HL-60 (cell line): ENCODE data around the gene MSH3.

Source experiments
- DNase-seq, 2 experiments: peaks; one replicate each; pipeline ENCODE4 v3.0.0-alpha.2; 2010 to 2020; ENCODE audit warnings: low read depth in 1 of 2, low spot score in 1 of 2
- H3K27ac ChIP-seq: fragments of 250-450 bp; sonication (Bioruptor Pico); replicated peaks from 2 replicates; pipeline ENCODE4 v1.5.1; 2020; ENCODE audit warnings: mild to moderate bottlenecking, moderate library complexity
- H3K27me3 ChIP-seq: fragments of 250-450 bp; sonication (Bioruptor Pico); 2 replicates; pipeline ENCODE4 v1.5.1; 2021; ENCODE audit warnings: mild to moderate bottlenecking, moderate library complexity; ENCODE audit not compliant: insufficient read depth, poor library complexity, severe bottlenecking
- H3K4me3 ChIP-seq: replicated peaks from 2 replicates; pipeline ENCODE4 v1.5.1; 2011; ENCODE audit warnings: mild to moderate bottlenecking, control low read depth, low read length; ENCODE audit not compliant: insufficient read depth
- GABPA ChIP-seq: IDR thresholded peaks from 2 replicates; pipeline ENCODE4 v1.6.1; 2012; ENCODE audit warnings: low read depth
- POLR2AphosphoS5 ChIP-seq: IDR thresholded peaks from 2 replicates; pipeline ENCODE4 v1.6.1; 2012; ENCODE audit warnings: low read depth
- SPI1 ChIP-seq: IDR thresholded peaks from 2 replicates; pipeline ENCODE4 v1.6.1; 2012; ENCODE audit warnings: low read depth, mild to moderate bottlenecking, borderline replicate concordance
- TF ChIP-seq, protein P1 (sequence below): IDR thresholded peaks from one replicate; pipeline ENCODE4 v1.5.1; 2011; ENCODE audit warnings: low read length, control low read depth, inconsistent platforms; ENCODE audit not compliant: insufficient read depth
- TF ChIP-seq, protein P2 (sequence below): IDR thresholded peaks from 2 replicates; pipeline ENCODE4 v1.6.1; 2012; ENCODE audit warnings: low read depth; ENCODE audit not compliant: insufficient replicate concordance

The MSH3 gene

DNA sequence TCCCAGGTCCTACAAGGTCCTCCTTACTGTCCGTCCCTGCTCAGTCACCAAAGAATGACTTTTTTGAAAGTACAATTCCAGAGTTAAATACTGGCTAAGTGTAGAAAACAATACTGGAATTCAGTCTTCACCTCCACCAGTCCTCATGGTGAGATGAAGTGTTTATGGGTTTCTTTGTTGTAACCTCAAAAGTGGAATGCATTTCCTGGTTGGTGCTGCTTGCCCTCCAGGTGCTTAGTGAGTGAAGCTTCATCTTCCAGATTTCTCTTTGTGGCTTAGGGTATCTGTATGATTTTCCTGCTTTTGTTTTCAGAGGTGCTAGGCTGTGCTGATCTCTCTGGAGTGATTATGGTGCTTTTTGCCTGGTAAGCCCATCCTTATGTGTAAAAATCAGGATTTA is 49.8 kb downstream of the MSH3 start:
- TF ChIP-seq POLR2AphosphoS5 (no peak), SPI1 (no peak), GABPA (no peak)
- TF ChIP-seq, protein P1, sequence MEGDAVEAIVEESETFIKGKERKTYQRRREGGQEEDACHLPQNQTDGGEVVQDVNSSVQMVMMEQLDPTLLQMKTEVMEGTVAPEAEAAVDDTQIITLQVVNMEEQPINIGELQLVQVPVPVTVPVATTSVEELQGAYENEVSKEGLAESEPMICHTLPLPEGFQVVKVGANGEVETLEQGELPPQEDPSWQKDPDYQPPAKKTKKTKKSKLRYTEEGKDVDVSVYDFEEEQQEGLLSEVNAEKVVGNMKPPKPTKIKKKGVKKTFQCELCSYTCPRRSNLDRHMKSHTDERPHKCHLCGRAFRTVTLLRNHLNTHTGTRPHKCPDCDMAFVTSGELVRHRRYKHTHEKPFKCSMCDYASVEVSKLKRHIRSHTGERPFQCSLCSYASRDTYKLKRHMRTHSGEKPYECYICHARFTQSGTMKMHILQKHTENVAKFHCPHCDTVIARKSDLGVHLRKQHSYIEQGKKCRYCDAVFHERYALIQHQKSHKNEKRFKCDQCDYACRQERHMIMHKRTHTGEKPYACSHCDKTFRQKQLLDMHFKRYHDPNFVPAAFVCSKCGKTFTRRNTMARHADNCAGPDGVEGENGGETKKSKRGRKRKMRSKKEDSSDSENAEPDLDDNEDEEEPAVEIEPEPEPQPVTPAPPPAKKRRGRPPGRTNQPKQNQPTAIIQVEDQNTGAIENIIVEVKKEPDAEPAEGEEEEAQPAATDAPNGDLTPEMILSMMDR: no peak
- TF ChIP-seq, protein P2, sequence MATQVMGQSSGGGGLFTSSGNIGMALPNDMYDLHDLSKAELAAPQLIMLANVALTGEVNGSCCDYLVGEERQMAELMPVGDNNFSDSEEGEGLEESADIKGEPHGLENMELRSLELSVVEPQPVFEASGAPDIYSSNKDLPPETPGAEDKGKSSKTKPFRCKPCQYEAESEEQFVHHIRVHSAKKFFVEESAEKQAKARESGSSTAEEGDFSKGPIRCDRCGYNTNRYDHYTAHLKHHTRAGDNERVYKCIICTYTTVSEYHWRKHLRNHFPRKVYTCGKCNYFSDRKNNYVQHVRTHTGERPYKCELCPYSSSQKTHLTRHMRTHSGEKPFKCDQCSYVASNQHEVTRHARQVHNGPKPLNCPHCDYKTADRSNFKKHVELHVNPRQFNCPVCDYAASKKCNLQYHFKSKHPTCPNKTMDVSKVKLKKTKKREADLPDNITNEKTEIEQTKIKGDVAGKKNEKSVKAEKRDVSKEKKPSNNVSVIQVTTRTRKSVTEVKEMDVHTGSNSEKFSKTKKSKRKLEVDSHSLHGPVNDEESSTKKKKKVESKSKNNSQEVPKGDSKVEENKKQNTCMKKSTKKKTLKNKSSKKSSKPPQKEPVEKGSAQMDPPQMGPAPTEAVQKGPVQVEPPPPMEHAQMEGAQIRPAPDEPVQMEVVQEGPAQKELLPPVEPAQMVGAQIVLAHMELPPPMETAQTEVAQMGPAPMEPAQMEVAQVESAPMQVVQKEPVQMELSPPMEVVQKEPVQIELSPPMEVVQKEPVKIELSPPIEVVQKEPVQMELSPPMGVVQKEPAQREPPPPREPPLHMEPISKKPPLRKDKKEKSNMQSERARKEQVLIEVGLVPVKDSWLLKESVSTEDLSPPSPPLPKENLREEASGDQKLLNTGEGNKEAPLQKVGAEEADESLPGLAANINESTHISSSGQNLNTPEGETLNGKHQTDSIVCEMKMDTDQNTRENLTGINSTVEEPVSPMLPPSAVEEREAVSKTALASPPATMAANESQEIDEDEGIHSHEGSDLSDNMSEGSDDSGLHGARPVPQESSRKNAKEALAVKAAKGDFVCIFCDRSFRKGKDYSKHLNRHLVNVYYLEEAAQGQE: no peak
- Histone ChIP-seq H3K27ac (no peak overlapping the region), H3K27me3 (no peaks in the 10 kb centered on the region), H3K4me3 (no peak overlapping the region)
- no peak for DNase-seq

DNA sequence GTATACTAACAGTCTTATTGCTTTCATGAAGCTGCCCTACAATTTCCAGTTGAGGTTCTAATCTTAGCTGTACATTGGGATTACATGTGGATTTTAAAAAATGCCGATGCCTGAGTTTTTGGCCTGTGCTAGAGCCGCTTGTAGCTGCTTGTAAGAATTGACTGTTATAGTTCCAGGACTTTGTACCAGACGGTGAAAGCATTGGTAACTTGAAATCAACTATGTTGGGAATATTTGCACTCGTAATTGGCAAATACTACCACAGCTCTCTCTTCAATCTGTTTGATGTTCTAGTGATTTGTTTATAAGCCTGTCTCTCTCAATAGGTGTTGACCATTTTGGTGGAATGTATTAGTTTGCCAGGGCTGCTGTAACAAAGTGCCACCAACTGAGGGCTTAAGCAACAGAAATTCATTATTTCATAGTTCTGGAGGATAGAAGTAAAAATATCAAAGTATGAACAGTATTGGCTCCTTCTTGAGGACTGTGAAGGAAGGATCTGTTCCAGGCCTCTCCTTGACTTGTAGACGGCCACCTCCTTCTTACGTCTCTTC is 50.8 kb downstream of the MSH3 start:
- DNase-seq: no peak
- Histone ChIP-seq H3K27me3 (no peaks in the 10 kb centered on the region), H3K4me3 (no peak overlapping the region), H3K27ac (no peak overlapping the region)
- TF ChIP-seq, protein P1: no peak
- TF ChIP-seq, protein P2: no peak
- no peak for TF ChIP-seq SPI1
- TF ChIP-seq GABPA: no peak
- TF ChIP-seq POLR2AphosphoS5: no peak

DNA sequence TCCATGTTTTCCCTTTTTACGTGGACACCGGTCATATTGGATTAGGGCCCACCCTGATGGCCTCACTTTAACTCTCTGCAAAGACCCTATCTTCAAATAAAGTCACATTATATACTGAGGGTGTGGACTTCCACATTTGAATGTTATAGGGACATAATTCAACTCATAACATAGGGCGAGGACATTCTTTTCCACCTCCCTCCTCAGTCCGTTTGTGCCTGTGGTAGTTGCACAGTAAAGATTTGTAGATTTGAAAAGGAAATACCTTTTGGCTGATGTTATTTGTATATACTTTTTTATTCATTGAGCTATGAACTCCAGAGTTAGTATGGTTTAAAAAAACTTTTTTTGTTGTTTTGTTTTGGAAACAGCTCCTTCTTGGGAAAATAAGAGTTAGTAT is 51.3 kb downstream of the MSH3 start:
- DNase-seq: no peak
- H3K27ac ChIP-seq: no peak overlapping the region
- H3K4me3 ChIP-seq: no peak overlapping the region
- TF ChIP-seq POLR2AphosphoS5 (no peak), GABPA (no peak), SPI1 (no peak)
- TF ChIP-seq, protein P2: no peak
- TF ChIP-seq, protein P1: no peak
- H3K27me3 ChIP-seq: no peaks in the 10 kb centered on the region
